H9 (cell line): ENCODE measurements around the gene PGLYRP2. TPM values are rescaled to one million over a fixed set of nuclear protein-coding genes. Genes with fewer than 3 reads are reported as not detected.

Source experiments
- DNase-seq: peaks from one replicate; pipeline ENCODE4 v3.0.0-alpha.2; 2017
- H2AFZ ChIP-seq: one replicate; pipeline ENCODE4 v1.6.1; 2013; ENCODE audit warnings: mild to moderate bottlenecking, low read length, control low read depth, moderate library complexity
- H2AK5ac ChIP-seq: 2 replicates; pipeline ENCODE4 v1.6.1; 2013; ENCODE audit warnings: low read length, control low read depth, mixed read lengths; ENCODE audit not compliant: insufficient read length
- H2BK120ac ChIP-seq: one replicate; pipeline ENCODE4 v1.6.1; 2013; ENCODE audit warnings: low read depth, mild to moderate bottlenecking, low read length, control low read depth, inconsistent platforms; ENCODE audit not compliant: poor library complexity, severe bottlenecking
- H2BK12ac ChIP-seq: 2 replicates; pipeline ENCODE4 v1.6.1; 2013; ENCODE audit warnings: low read length, control low read depth, mixed read lengths, low read depth; ENCODE audit not compliant: insufficient read length
- H2BK15ac ChIP-seq: 2 replicates; pipeline ENCODE4 v1.6.1; 2013; ENCODE audit warnings: low read depth, low read length, control low read depth
- H2BK20ac ChIP-seq: one replicate; pipeline ENCODE4 v1.6.1; 2013; ENCODE audit warnings: low read depth, mild to moderate bottlenecking, low read length, control low read depth, inconsistent platforms; ENCODE audit not compliant: poor library complexity, severe bottlenecking
- H2BK5ac ChIP-seq: 2 replicates; pipeline ENCODE4 v1.6.1; 2013; ENCODE audit warnings: low read length, control low read depth, mixed read lengths; ENCODE audit not compliant: insufficient read length
- H3K14ac ChIP-seq: 2 replicates; pipeline ENCODE4 v1.6.1; 2013; ENCODE audit warnings: low read length, control low read depth; ENCODE audit not compliant: insufficient read depth
- H3K18ac ChIP-seq: 2 replicates; pipeline ENCODE4 v1.6.1; 2013; ENCODE audit warnings: low read depth, mild to moderate bottlenecking, mixed read lengths, low read length, control low read depth; ENCODE audit not compliant: insufficient read length
- H3K23ac ChIP-seq: 2 replicates; pipeline ENCODE4 v1.6.1; 2013; ENCODE audit warnings: low read length, control low read depth, mixed read lengths, low read depth; ENCODE audit not compliant: insufficient read length
- H3K23me2 ChIP-seq: 2 replicates; pipeline ENCODE4 v1.6.1; 2013; ENCODE audit warnings: low read depth, mild to moderate bottlenecking, mixed read lengths, low read length, control low read depth; ENCODE audit not compliant: insufficient read length, poor library complexity, severe bottlenecking
- H3K27ac ChIP-seq: 2 replicates; pipeline ENCODE4 v1.5.1; 2013; ENCODE audit warnings: low read length, control low read depth, mixed read lengths, low read depth; ENCODE audit not compliant: insufficient read length
- H3K27me3 ChIP-seq: 2 replicates; pipeline ENCODE4 v1.6.1; 2013; ENCODE audit warnings: low read length, control low read depth, inconsistent platforms; ENCODE audit not compliant: insufficient read depth
- H3K4ac ChIP-seq: 2 replicates; pipeline ENCODE4 v1.6.1; 2013; ENCODE audit warnings: low read depth, mild to moderate bottlenecking, control low read depth, inconsistent platforms, low read length, moderate library complexity
- H3K4me1 ChIP-seq: 2 replicates; pipeline ENCODE4 v1.6.1; 2013; ENCODE audit warnings: low read length, control low read depth, inconsistent platforms; ENCODE audit not compliant: insufficient read depth
- H3K4me2 ChIP-seq: 2 replicates; pipeline ENCODE4 v1.6.1; 2013; ENCODE audit warnings: low read length, control low read depth, mixed read lengths; ENCODE audit not compliant: insufficient read length, insufficient read depth
- H3K56ac ChIP-seq: 2 replicates; pipeline ENCODE4 v1.6.1; 2013; ENCODE audit warnings: low read depth, mild to moderate bottlenecking, mixed read lengths, low read length, control low read depth; ENCODE audit not compliant: insufficient read length
- H3K79me1 ChIP-seq: 2 replicates; pipeline ENCODE4 v1.6.1; 2013; ENCODE audit warnings: low read depth, mild to moderate bottlenecking, moderate library complexity, low read length, control low read depth, inconsistent platforms; ENCODE audit not compliant: insufficient read depth, poor library complexity, severe bottlenecking
- H3K79me2 ChIP-seq: 2 replicates; pipeline ENCODE4 v1.6.1; 2013; ENCODE audit warnings: low read length, control low read depth, inconsistent platforms; ENCODE audit not compliant: insufficient read depth
- H3K9ac ChIP-seq: 2 replicates; pipeline ENCODE4 v1.6.1; 2013; ENCODE audit warnings: low read length, control low read depth, mixed read lengths; ENCODE audit not compliant: insufficient read length; ENCODE audit errors: extremely low read depth
- H3K9me3 ChIP-seq: one replicate; pipeline ENCODE4 v1.6.1; 2013; ENCODE audit warnings: low read depth, low read length, inconsistent platforms; ENCODE audit not compliant: control insufficient read depth
- H3T11ph ChIP-seq: one replicate; pipeline ENCODE4 v1.6.1; 2013; ENCODE audit warnings: mild to moderate bottlenecking, low read length, control low read depth, inconsistent platforms
- H4K20me1 ChIP-seq: one replicate; pipeline ENCODE4 v1.6.1; 2013; ENCODE audit not compliant: control insufficient read depth, insufficient read length, insufficient read depth
- H4K5ac ChIP-seq: 2 replicates; pipeline ENCODE4 v1.6.1; 2013; ENCODE audit warnings: low read depth, mild to moderate bottlenecking, mixed read lengths, low read length, control low read depth; ENCODE audit not compliant: insufficient read length
- H4K8ac ChIP-seq: replicated peaks from 2 replicates; pipeline ENCODE4 v1.6.1; 2013; ENCODE audit warnings: low read length, control low read depth, mixed read lengths, low read depth; ENCODE audit not compliant: insufficient read length
- H4K91ac ChIP-seq: 2 replicates; pipeline ENCODE4 v1.6.1; 2013; ENCODE audit warnings: low read depth, mild to moderate bottlenecking, moderate library complexity, mixed read lengths, low read length, control low read depth; ENCODE audit not compliant: insufficient read length
- H3K27ac Mint-ChIP-seq, 3 experiments: 2 replicates in 2 of 3; 3 replicates in 1 of 3; pipeline ENCODE4 v1.8.0; 2020 to 2021; ENCODE audit warnings: mixed read lengths in 3 of 3, mild to moderate bottlenecking in 1 of 3, moderate library complexity in 1 of 3
- H3K27me3 Mint-ChIP-seq: 2 replicates; pipeline ENCODE4 v1.8.0; 2021; ENCODE audit warnings: low read depth, mild to moderate bottlenecking, moderate library complexity, mixed read lengths
- H3K36me3 Mint-ChIP-seq, 3 experiments: 2 replicates in 2 of 3; 3 replicates in 1 of 3; pipeline ENCODE4 v1.8.0; 2020 to 2021; ENCODE audit warnings: low read depth in 3 of 3, mixed read lengths in 3 of 3; ENCODE audit not compliant: insufficient read depth in 1 of 3
- H3K4me1 Mint-ChIP-seq, 2 experiments: 2 replicates each; pipeline ENCODE4 v1.8.0; 2020; ENCODE audit warnings: mixed read lengths in 2 of 2
- H3K4me3 Mint-ChIP-seq, 2 experiments: 2 replicates in 1 of 2; 3 replicates in 1 of 2; pipeline ENCODE4 v1.8.0; 2020 to 2021; ENCODE audit warnings: mild to moderate bottlenecking in 2 of 2, mixed read lengths in 2 of 2, moderate library complexity in 1 of 2
- H3K9me3 Mint-ChIP-seq, 2 experiments: 2 replicates in 1 of 2; 3 replicates in 1 of 2; pipeline ENCODE4 v1.8.0; 2020; ENCODE audit warnings: mild to moderate bottlenecking in 2 of 2, mixed read lengths in 2 of 2, moderate library complexity in 1 of 2
- WGBS: extraction: QIAGEN DNeasy Blood & Tissue Kit; methylation state at CpG from one replicate; pipeline ENCODE4 v1.1.7; 2013; ENCODE audit warnings: missing lambda C conversion rate, low lambda C conversion rate, mixed read lengths; ENCODE audit not compliant: insufficient read length; ENCODE audit errors: extremely low coverage; 5-methylcytosine and 5-hydroxymethylcytosine counted together
- total RNA-seq: library from RNA; stranded (reverse); gene quantifications from 2 replicates; pipeline ENCODE4 v1.2.1, GENCODE V29; 2021
- TF ChIP-seq, protein P1 (sequence below): fragments of 200-600 bp; sonication (generic); conservative IDR thresholded peaks from 3 replicates; pipeline ENCODE4 v1.8.0; 2021; ENCODE audit warnings: antibody characterized with exemption, mild to moderate bottlenecking

PGLYRP2 gene
- total RNA-seq, 1 experiment from 2014 or later: not detected

DNA sequence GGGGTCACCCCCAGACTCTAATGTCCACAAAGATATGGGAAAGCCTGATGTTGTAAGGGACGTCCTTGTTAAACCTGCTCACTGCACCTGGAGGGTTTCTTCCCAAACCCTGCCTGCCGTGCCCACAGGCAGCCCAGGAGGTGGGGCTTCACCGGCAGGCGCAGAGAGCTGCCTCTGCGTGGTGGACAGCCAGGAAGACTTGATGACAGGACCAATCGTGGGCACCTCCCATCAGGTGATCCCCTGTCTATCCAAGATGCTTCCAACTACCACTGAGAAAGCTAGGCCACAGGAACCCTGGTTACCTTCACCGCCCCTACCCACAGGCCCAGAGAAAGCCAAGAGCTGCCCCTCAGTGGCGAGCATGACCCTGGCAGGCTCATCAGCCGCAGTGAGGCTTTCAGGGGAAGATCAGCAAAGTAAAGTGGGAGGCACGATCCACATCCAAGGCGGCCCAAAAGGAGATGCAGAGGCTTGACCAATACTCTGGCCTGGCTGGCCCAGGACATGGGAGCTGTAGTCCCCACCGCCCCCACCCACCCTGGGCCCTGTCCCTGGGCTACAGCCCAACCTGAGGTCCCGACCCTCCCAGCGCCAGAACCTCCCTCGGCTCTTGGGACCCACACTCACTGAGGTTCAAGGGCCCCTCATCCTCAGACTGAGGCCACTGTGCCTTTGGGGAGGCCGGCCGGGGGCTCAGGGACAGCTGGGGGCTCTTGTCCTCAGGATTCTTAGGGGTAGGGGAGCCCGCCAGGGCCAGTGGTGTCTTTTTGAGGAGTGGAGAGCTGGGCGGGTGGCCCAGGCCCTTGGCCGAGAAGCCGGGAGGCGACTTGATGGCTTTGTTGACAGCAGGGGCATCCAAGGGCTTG lies 50.1 kb downstream of the PGLYRP2 start:
- Histone ChIP-seq H2AFZ (no peak overlapping the region), H4K5ac (no peak overlapping the region), H2BK20ac (no peak overlapping the region), H2AK5ac (no peak overlapping the region), H3K27me3 (no peaks in the 10 kb centered on the region), H4K20me1 (no peaks in the 10 kb centered on the region), H2BK120ac (no peak overlapping the region), H3K56ac (no peak overlapping the region), H3K79me2 (peaks cover 4% of the 10 kb centered on the region; the same call in 1 of the 2 replicates), H3K9ac (no peak overlapping the region), H3K27ac (no peak overlapping the region), H3K18ac (no peak overlapping the region), H4K8ac (no peak overlapping the region), H3K79me1 (peaks cover 6% of the 10 kb centered on the region), H3K4me1 (no peaks in the 10 kb centered on the region; the same call in 1 of the 2 replicates), H3T11ph (no peak overlapping the region), H3K14ac (no peak overlapping the region), H3K4ac (no peak overlapping the region), H3K23ac (no peak overlapping the region), H3K4me2 (no peak overlapping the region), H3K23me2 (peaks cover 15% of the 10 kb centered on the region), H2BK15ac (no peak overlapping the region), H3K9me3 (no peaks in the 10 kb centered on the region), H4K91ac (no peak overlapping the region), H2BK12ac (no peak overlapping the region), H2BK5ac (no peak overlapping the region)
- no peaks in the 10 kb centered on the region for H3K27me3 Mint-ChIP-seq
- H3K9me3 Mint-ChIP-seq: no peaks in the 10 kb centered on the region; a peak in 1 of 5 replicates
- H3K4me1 Mint-ChIP-seq: peaks cover 20 to 22% of the 10 kb centered on the region in 2 experiments
- peaks cover 23 to 30% (median 26%) of the 10 kb centered on the region in 3 experiments for H3K36me3 Mint-ChIP-seq
- no peak overlapping the region; a peak in 1 of 5 replicates for H3K4me3 Mint-ChIP-seq
- no peak for DNase-seq
- no peak overlapping the region for H3K27ac Mint-ChIP-seq
- WGBS: no CpG with 5 or more reads among the region's 22 CpGs
- TF ChIP-seq, protein P1, sequence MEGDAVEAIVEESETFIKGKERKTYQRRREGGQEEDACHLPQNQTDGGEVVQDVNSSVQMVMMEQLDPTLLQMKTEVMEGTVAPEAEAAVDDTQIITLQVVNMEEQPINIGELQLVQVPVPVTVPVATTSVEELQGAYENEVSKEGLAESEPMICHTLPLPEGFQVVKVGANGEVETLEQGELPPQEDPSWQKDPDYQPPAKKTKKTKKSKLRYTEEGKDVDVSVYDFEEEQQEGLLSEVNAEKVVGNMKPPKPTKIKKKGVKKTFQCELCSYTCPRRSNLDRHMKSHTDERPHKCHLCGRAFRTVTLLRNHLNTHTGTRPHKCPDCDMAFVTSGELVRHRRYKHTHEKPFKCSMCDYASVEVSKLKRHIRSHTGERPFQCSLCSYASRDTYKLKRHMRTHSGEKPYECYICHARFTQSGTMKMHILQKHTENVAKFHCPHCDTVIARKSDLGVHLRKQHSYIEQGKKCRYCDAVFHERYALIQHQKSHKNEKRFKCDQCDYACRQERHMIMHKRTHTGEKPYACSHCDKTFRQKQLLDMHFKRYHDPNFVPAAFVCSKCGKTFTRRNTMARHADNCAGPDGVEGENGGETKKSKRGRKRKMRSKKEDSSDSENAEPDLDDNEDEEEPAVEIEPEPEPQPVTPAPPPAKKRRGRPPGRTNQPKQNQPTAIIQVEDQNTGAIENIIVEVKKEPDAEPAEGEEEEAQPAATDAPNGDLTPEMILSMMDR: no peak
